HEK293 (cell line): Measurements from ENCODE around the gene PDLIM7.

ENCODE experiments used
- GLI4 ChIP-seq: fragments of 450-650 bp; formaldehyde crosslinking; IDR thresholded peaks from 2 replicates; pipeline ENCODE4 v1.5.1; 2016; ENCODE audit warnings: missing biosample characterization, missing genetic modification characterization
- KLF10 ChIP-seq: fragments of 450-650 bp; IDR thresholded peaks from 2 replicates; pipeline ENCODE4 v1.5.1; 2018; ENCODE audit warnings: missing biosample characterization, mild to moderate bottlenecking, missing genetic modification characterization
- MYNN ChIP-seq: fragments of 450-650 bp; formaldehyde crosslinking; IDR thresholded peaks from 2 replicates; pipeline ENCODE4 v1.5.1; 2016; ENCODE audit warnings: missing biosample characterization, missing genetic modification characterization, borderline replicate concordance
- OVOL3 ChIP-seq: fragments of 450-650 bp; formaldehyde crosslinking; IDR thresholded peaks from 2 replicates; pipeline ENCODE4 v1.5.1; 2016; ENCODE audit warnings: missing biosample characterization, missing genetic modification characterization
- SALL2 ChIP-seq: fragments of 450-650 bp; formaldehyde crosslinking; IDR thresholded peaks from 2 replicates; pipeline ENCODE4 v1.5.0; 2017; ENCODE audit warnings: missing biosample characterization, mild to moderate bottlenecking, missing genetic modification characterization, borderline replicate concordance
- SCRT2 ChIP-seq: fragments of 450-650 bp; formaldehyde crosslinking; IDR thresholded peaks from 2 replicates; pipeline ENCODE4 v1.5.1; 2016; ENCODE audit warnings: missing biosample characterization, missing genetic modification characterization
- SP2 ChIP-seq: fragments of 450-650 bp; formaldehyde crosslinking; IDR thresholded peaks from 2 replicates; pipeline ENCODE4 v1.5.1; 2016; ENCODE audit warnings: missing biosample characterization, missing genetic modification characterization
- SP7 ChIP-seq: fragments of 450-650 bp; formaldehyde crosslinking; IDR thresholded peaks from 2 replicates; pipeline ENCODE4 v1.5.1; 2016; ENCODE audit warnings: missing biosample characterization, missing genetic modification characterization
- ZIC2 ChIP-seq: fragments of 450-650 bp; formaldehyde crosslinking; IDR thresholded peaks from 2 replicates; pipeline ENCODE4 v1.5.1; 2016; ENCODE audit warnings: missing biosample characterization, missing genetic modification characterization
- ZNF155 ChIP-seq: fragments of 450-650 bp; formaldehyde crosslinking; IDR thresholded peaks from 2 replicates; pipeline ENCODE4 v1.5.1; 2016; ENCODE audit warnings: missing biosample characterization, missing genetic modification characterization
- ZNF174 ChIP-seq: fragments of 450-650 bp; formaldehyde crosslinking; IDR thresholded peaks from 2 replicates; pipeline ENCODE4 v1.5.0; 2017; ENCODE audit warnings: missing biosample characterization, mild to moderate bottlenecking, missing genetic modification characterization
- ZNF184 ChIP-seq: fragments of 450-650 bp; IDR thresholded peaks from 2 replicates; pipeline ENCODE4 v1.5.1; 2018; ENCODE audit warnings: missing biosample characterization, mild to moderate bottlenecking, missing genetic modification characterization
- ZNF223 ChIP-seq: fragments of 450-650 bp; formaldehyde crosslinking; IDR thresholded peaks from 2 replicates; pipeline ENCODE4 v1.5.1; 2016; ENCODE audit warnings: missing biosample characterization, missing genetic modification characterization
- ZNF354C ChIP-seq: fragments of 450-650 bp; formaldehyde crosslinking; IDR thresholded peaks from 2 replicates; pipeline ENCODE4 v1.5.1; 2016; ENCODE audit warnings: missing biosample characterization, missing genetic modification characterization, low read depth, borderline replicate concordance
- ZNF48 ChIP-seq: fragments of 450-650 bp; formaldehyde crosslinking; IDR thresholded peaks from 2 replicates; pipeline ENCODE4 v1.5.1; 2016; ENCODE audit warnings: missing biosample characterization, missing genetic modification characterization
- ZNF510 ChIP-seq: fragments of 450-650 bp; formaldehyde crosslinking; IDR thresholded peaks from 2 replicates; pipeline ENCODE4 v1.5.1; 2018; ENCODE audit warnings: mild to moderate bottlenecking, missing genetic modification characterization, missing biosample characterization; ENCODE audit not compliant: insufficient replicate concordance
- ZNF549 ChIP-seq: fragments of 450-650 bp; IDR thresholded peaks from 2 replicates; pipeline ENCODE4 v1.5.1; 2018; ENCODE audit warnings: missing biosample characterization, missing genetic modification characterization, mild to moderate bottlenecking, inconsistent platforms, moderate library complexity
- ZNF624 ChIP-seq: fragments of 450-650 bp; formaldehyde crosslinking; IDR thresholded peaks from 2 replicates; pipeline ENCODE4 v1.5.1; 2017; ENCODE audit warnings: missing biosample characterization, missing genetic modification characterization
- ZNF664 ChIP-seq: fragments of 450-650 bp; formaldehyde crosslinking; IDR thresholded peaks from 2 replicates; pipeline ENCODE4 v1.5.1; 2016; ENCODE audit warnings: missing biosample characterization, missing genetic modification characterization
- ZNF670 ChIP-seq: fragments of 450-650 bp; formaldehyde crosslinking; IDR thresholded peaks from 2 replicates; pipeline ENCODE4 v1.5.1; 2016; ENCODE audit warnings: missing biosample characterization, missing genetic modification characterization, low read depth
- ZSCAN23 ChIP-seq: fragments of 450-650 bp; formaldehyde crosslinking; IDR thresholded peaks from 2 replicates; pipeline ENCODE4 v1.5.1; 2016; ENCODE audit warnings: missing biosample characterization, missing genetic modification characterization
- ZSCAN30 ChIP-seq: fragments of 450-650 bp; IDR thresholded peaks from 2 replicates; pipeline ENCODE4 v1.5.1; 2018; ENCODE audit warnings: missing biosample characterization, mild to moderate bottlenecking, missing genetic modification characterization, moderate library complexity
- TF ChIP-seq, protein P1 (sequence below): fragments of 450-650 bp; formaldehyde crosslinking; IDR thresholded peaks from 2 replicates; pipeline ENCODE4 v1.5.1; 2017; ENCODE audit warnings: missing biosample characterization, missing genetic modification characterization
- TF ChIP-seq, protein P2 (sequence below): fragments of 450-650 bp; formaldehyde crosslinking; IDR thresholded peaks from 2 replicates; pipeline ENCODE4 v1.5.1; 2016; ENCODE audit warnings: missing biosample characterization, missing genetic modification characterization
- TF ChIP-seq, protein P3 (sequence below): fragments of 450-650 bp; IDR thresholded peaks from 2 replicates; pipeline ENCODE4 v1.5.1; 2018; ENCODE audit warnings: missing biosample characterization, missing genetic modification characterization
- TF ChIP-seq, protein P4 (sequence below): fragments of 450-650 bp; formaldehyde crosslinking; IDR thresholded peaks from 2 replicates; pipeline ENCODE4 v1.5.1; 2016; ENCODE audit warnings: missing biosample characterization, missing genetic modification characterization
- TF ChIP-seq, protein P5 (sequence below): fragments of 450-650 bp; formaldehyde crosslinking; IDR thresholded peaks from 2 replicates; pipeline ENCODE4 v1.5.1; 2017; ENCODE audit warnings: missing biosample characterization, missing genetic modification characterization
- TF ChIP-seq, protein P6 (sequence below): fragments of 450-650 bp; formaldehyde crosslinking; IDR thresholded peaks from 2 replicates; pipeline ENCODE4 v1.5.1; 2016; ENCODE audit warnings: missing biosample characterization, missing genetic modification characterization, low read depth

PDLIM7 gene

DNA sequence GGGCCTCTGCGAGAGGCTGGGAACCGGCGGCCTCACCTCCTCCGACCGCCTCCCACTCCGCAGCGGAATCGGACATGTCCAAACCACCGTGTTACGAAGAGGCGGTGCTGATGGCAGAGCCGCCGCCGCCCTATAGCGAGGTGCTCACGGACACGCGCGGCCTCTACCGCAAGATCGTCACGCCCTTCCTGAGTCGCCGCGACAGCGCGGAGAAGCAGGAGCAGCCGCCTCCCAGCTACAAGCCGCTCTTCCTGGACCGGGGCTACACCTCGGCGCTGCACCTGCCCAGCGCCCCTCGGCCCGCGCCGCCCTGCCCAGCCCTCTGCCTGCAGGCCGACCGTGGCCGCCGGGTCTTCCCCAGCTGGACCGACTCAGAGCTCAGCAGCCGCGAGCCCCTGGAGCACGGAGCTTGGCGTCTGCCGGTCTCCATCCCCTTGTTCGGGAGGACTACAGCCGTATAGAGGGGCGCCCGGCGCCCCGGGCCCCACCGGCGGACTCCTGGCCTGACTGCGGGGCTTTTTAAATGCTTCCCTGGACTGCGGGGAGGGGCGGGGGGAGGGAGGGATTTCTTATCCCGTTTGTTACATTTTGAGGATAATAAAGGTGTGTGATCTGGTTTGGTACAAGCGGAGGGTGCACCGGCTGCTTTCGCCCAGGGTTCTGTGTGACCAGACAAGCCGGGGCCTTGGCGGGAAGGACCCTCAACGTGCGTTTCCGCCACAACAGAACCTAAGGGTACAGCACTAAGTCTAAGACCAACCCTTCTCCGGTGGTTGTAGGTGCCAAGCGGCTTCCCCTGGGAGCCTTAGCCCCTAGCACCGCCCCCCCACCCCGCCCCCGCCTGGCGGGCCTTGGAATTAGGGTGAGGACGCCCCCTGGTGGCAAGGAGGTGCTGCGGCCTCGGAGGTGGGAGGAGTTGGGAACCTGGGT lies 41.5 kb downstream of the PDLIM7 start (continued):
- TF ChIP-seq ZNF664 (tag by site-specific recombination), result no peak
- no peak for TF ChIP-seq ZNF48 (tag by site-specific recombination)
- TF ChIP-seq ZNF184 (tag by site-specific recombination), result 0 out of 2 replicates have a peak, but pooled peaks have one; percentile 33
- no peak for TF ChIP-seq ZNF510 (tag by site-specific recombination)
- no peak for TF ChIP-seq ZNF354C (tag by site-specific recombination)
- TF ChIP-seq ZNF624 (tag by site-specific recombination), result no peak
- TF ChIP-seq MYNN (tag by site-specific recombination), result no peak
- TF ChIP-seq OVOL3 (tag by site-specific recombination), result no peak
- peak; percentile 21; the same call in 1 of the 2 replicates for TF ChIP-seq KLF10 (tag by site-specific recombination)
- TF ChIP-seq ZIC2 (tag by site-specific recombination), result no peak
- TF ChIP-seq ZNF155 (tag by site-specific recombination), result no peak
- TF ChIP-seq ZSCAN23, result 0 out of 2 replicates have a peak, but pooled peaks have one; percentile 15
- TF ChIP-seq, protein P1, sequence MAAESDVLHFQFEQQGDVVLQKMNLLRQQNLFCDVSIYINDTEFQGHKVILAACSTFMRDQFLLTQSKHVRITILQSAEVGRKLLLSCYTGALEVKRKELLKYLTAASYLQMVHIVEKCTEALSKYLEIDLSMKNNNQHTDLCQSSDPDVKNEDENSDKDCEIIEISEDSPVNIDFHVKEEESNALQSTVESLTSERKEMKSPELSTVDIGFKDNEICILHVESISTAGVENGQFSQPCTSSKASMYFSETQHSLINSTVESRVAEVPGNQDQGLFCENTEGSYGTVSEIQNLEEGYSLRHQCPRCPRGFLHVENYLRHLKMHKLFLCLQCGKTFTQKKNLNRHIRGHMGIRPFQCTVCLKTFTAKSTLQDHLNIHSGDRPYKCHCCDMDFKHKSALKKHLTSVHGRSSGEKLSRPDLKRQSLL (tag by site-specific recombination), result no peak
- TF ChIP-seq SP2 (tag by site-specific recombination), result peak; percentile 79
- TF ChIP-seq, protein P2, sequence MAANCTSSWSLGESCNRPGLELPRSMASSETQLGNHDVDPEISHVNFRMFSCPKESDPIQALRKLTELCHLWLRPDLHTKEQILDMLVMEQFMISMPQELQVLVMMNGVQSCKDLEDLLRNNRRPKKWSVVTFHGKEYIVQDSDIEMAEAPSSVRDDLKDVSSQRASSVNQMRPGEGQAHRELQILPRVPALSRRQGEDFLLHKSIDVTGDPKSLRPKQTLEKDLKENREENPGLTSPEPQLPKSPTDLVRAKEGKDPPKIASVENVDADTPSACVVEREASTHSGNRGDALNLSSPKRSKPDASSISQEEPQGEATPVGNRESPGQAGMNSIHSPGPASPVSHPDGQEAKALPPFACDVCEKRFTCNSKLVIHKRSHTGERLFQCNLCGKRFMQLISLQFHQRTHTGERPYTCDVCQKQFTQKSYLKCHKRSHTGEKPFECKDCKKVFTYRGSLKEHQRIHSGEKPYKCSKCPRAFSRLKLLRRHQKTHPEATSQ (tag by site-specific recombination), result peak; percentile 56; the same call in 1 of the 2 replicates
- TF ChIP-seq GLI4 (tag by site-specific recombination), result no peak
- TF ChIP-seq, protein P3, sequence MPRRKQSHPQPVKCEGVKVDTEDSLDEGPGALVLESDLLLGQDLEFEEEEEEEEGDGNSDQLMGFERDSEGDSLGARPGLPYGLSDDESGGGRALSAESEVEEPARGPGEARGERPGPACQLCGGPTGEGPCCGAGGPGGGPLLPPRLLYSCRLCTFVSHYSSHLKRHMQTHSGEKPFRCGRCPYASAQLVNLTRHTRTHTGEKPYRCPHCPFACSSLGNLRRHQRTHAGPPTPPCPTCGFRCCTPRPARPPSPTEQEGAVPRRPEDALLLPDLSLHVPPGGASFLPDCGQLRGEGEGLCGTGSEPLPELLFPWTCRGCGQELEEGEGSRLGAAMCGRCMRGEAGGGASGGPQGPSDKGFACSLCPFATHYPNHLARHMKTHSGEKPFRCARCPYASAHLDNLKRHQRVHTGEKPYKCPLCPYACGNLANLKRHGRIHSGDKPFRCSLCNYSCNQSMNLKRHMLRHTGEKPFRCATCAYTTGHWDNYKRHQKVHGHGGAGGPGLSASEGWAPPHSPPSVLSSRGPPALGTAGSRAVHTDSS (tag by site-specific recombination), result no peak
- TF ChIP-seq ZSCAN30 (tag by site-specific recombination), result 0 out of 2 replicates have a peak, but pooled peaks have one; percentile 25
- TF ChIP-seq, protein P4, sequence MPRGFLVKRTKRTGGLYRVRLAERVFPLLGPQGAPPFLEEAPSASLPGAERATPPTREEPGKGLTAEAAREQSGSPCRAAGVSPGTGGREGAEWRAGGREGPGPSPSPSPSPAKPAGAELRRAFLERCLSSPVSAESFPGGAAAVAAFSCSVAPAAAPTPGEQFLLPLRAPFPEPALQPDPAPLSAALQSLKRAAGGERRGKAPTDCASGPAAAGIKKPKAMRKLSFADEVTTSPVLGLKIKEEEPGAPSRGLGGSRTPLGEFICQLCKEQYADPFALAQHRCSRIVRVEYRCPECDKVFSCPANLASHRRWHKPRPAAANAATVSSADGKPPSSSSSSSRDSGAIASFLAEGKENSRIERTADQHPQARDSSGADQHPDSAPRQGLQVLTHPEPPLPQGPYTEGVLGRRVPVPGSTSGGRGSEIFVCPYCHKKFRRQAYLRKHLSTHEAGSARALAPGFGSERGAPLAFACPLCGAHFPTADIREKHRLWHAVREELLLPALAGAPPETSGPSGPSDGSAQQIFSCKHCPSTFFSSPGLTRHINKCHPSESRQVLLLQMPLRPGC (tag by site-specific recombination), result 0 out of 2 replicates have a peak, but pooled peaks have one; percentile 6
- no peak for TF ChIP-seq ZNF670 (tag by site-specific recombination)
- TF ChIP-seq, protein P5, sequence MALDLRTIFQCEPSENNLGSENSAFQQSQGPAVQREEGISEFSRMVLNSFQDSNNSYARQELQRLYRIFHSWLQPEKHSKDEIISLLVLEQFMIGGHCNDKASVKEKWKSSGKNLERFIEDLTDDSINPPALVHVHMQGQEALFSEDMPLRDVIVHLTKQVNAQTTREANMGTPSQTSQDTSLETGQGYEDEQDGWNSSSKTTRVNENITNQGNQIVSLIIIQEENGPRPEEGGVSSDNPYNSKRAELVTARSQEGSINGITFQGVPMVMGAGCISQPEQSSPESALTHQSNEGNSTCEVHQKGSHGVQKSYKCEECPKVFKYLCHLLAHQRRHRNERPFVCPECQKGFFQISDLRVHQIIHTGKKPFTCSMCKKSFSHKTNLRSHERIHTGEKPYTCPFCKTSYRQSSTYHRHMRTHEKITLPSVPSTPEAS, result no peak
- TF ChIP-seq SP7 (tag by site-specific recombination), result peak; percentile 31
- no peak for TF ChIP-seq SALL2 (tag by site-specific recombination)
- TF ChIP-seq, protein P6, sequence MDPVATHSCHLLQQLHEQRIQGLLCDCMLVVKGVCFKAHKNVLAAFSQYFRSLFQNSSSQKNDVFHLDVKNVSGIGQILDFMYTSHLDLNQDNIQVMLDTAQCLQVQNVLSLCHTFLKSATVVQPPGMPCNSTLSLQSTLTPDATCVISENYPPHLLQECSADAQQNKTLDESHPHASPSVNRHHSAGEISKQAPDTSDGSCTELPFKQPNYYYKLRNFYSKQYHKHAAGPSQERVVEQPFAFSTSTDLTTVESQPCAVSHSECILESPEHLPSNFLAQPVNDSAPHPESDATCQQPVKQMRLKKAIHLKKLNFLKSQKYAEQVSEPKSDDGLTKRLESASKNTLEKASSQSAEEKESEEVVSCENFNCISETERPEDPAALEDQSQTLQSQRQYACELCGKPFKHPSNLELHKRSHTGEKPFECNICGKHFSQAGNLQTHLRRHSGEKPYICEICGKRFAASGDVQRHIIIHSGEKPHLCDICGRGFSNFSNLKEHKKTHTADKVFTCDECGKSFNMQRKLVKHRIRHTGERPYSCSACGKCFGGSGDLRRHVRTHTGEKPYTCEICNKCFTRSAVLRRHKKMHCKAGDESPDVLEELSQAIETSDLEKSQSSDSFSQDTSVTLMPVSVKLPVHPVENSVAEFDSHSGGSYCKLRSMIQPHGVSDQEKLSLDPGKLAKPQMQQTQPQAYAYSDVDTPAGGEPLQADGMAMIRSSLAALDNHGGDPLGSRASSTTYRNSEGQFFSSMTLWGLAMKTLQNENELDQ, result no peak
- TF ChIP-seq ZNF223, result no peak
- TF ChIP-seq ZNF174 (tag by site-specific recombination), result no peak
- no peak for TF ChIP-seq SCRT2 (tag by site-specific recombination)
- TF ChIP-seq ZNF549 (tag by site-specific recombination), result no peak
